Measurements from ENCODE around the gene SNAI3.

SNAI3 gene

GRCh38 chr16:88667461-88667860 is 18.8 kb downstream of the SNAI3 start:
- ChIA-PET POLR2A (no interaction called here), CTCF (no interaction called here)
- TF ChIP-seq ZNF169 (tag by site-specific recombination; IDR thresholded peaks at IDR 0.05): no peak
- TF ChIP-seq ZNF747 (tag by site-specific recombination; IDR thresholded peaks at IDR 0.05): no peak
- TF ChIP-seq ZBTB11 (tag by site-specific recombination; conservative IDR thresholded peaks at IDR 0.05; ENCODE audit: low read depth): no peak
- TF ChIP-seq ZNF112 (tag by site-specific recombination; IDR thresholded peaks at IDR 0.05): no peak
- TF ChIP-seq HOXA7 (CRISPR knock-in tag; IDR thresholded peaks at IDR 0.05; ENCODE audit: borderline replicate concordance): no peak
- no peak for TF ChIP-seq ZNF629 (tag by site-specific recombination; IDR thresholded peaks at IDR 0.05)
- no peak for TF ChIP-seq GLIS1 (tag by site-specific recombination; IDR thresholded peaks at IDR 0.05)
- no peak for TF ChIP-seq ZNF548 (tag by site-specific recombination; IDR thresholded peaks at IDR 0.05)

GRCh38 chr16:88665570-88665969 is 20.7 kb downstream of the SNAI3 start:
- peaks cover 0 to 2% of the 10 kb centered on the region in 2 experiments; a peak in 2 of 3 replicates for H3K36me3 ChIP-seq (ENCODE audit: control insufficient read depth in 2 of 2, insufficient read depth in 1 of 2, low read length in 2 of 2)
- no peak overlapping the region for H3K27ac ChIP-seq (ENCODE audit: extremely low read depth, low read depth, low read length)
- no peaks in the 10 kb centered on the region for H3K9me3 ChIP-seq (ENCODE audit: control insufficient read depth, insufficient read depth, low read depth, low read length)
- no peak overlapping the region for H3K4me3 ChIP-seq (ENCODE audit: low read depth, low read length)
- no peaks in the 10 kb centered on the region for H3K4me1 ChIP-seq (ENCODE audit: control insufficient read depth, insufficient read depth, low read length)
- CTCF ChIA-PET: interaction anchor here (0.7 to 4.1 kb wide), 5 partner anchors 11 to 77 kb away, joined by 3 to 12 read pairs (median 4); no protein-coding TSS in a partner anchor
- POLR2A ChIA-PET: interaction anchor here (0.6 kb wide), 1 partner anchor 14 kb away, joined by 5 read pairs; no protein-coding TSS in a partner anchor
- TF ChIP-seq ZNF792 (tag by site-specific recombination; IDR thresholded peaks at IDR 0.05) (no peak), ZNF121 (tag by site-specific recombination; IDR thresholded peaks at IDR 0.05) (peak; percentile 41; the same call in 1 of the 2 replicates), GLIS1 (tag by site-specific recombination; IDR thresholded peaks at IDR 0.05) (0 out of 2 replicates have a peak, but pooled peaks have one; percentile 16)

More at GRCh38 chr16:88667461-88667860, 18.8 kb downstream of the SNAI3 start:
- H3K9me3 ChIP-seq (ENCODE audit: control insufficient read depth, insufficient read depth, low read depth, low read length): no peaks in the 10 kb centered on the region
- no peak overlapping the region for H3K27ac ChIP-seq (ENCODE audit: extremely low read depth, low read depth, low read length)
- H3K4me1 ChIP-seq (ENCODE audit: control insufficient read depth, insufficient read depth, low read length): no peaks in the 10 kb centered on the region
- H3K36me3 ChIP-seq (ENCODE audit: control insufficient read depth in 2 of 2, insufficient read depth in 1 of 2, low read length in 2 of 2): peaks cover 0 to 2% of the 10 kb centered on the region in 2 experiments; a peak in 2 of 3 replicates
- no peak overlapping the region for H3K4me3 ChIP-seq (ENCODE audit: low read depth, low read length)

- no peak overlapping the region for H3K4me3 ChIP-seq (ENCODE audit: low read depth, low read length)
- peaks cover 0 to 2% of the 10 kb centered on the region in 2 experiments; a peak in 2 of 3 replicates for H3K36me3 ChIP-seq (ENCODE audit: control insufficient read depth in 2 of 2, insufficient read depth in 1 of 2, low read length in 2 of 2)
- H3K9me3 ChIP-seq (ENCODE audit: control insufficient read depth, insufficient read depth, low read depth, low read length): no peaks in the 10 kb centered on the region
- no peaks in the 10 kb centered on the region for H3K4me1 ChIP-seq (ENCODE audit: control insufficient read depth, insufficient read depth, low read length)
- CTCF ChIA-PET: interaction anchor here (0.7 to 4.1 kb wide), 6 partner anchors 11 to 184 kb away, joined by 3 to 12 read pairs (median 4); no protein-coding TSS in a partner anchor
- H3K27ac ChIP-seq (ENCODE audit: extremely low read depth, low read depth, low read length): no peak overlapping the region
- POLR2A ChIA-PET: no interaction called here
- no peak for TF ChIP-seq ZFP37 (tag by site-specific recombination; IDR thresholded peaks at IDR 0.05)
- TF ChIP-seq ZBTB17 (tag by site-specific recombination; IDR thresholded peaks at IDR 0.05): peak; percentile 54; the same call in 1 of the 2 replicates
These were observed 21.2 kb downstream of the SNAI3 start for GRCh38 chr16:88665148-88665547.

GRCh38 chr16:88662843-88663606 is 23.3 kb downstream of the SNAI3 start, which contains the start of gene MVD:
TSS of gene MVD (minus strand) at chr16:88663091. CDS start at chr16:88663080, 11 bp downstream.
- CTCF ChIA-PET: interaction anchor here (0.6 to 4.1 kb wide), 4 partner anchors 9 to 74 kb away, joined by 3 to 12 read pairs (median 6); no protein-coding TSS in a partner anchor
- Histone ChIP-seq H3K27ac (ENCODE audit: extremely low read depth, low read depth, low read length) (peak within 1 kb of the TSS; percentile 79), H3K36me3 (ENCODE audit: control insufficient read depth in 2 of 2, insufficient read depth in 1 of 2, low read length in 2 of 2) (peaks cover 0 to 2% of the 10 kb centered on the region in 2 experiments; a peak in 1 of 3 replicates), H3K9me3 (ENCODE audit: control insufficient read depth, insufficient read depth, low read depth, low read length) (no peaks in the 10 kb centered on the region), H3K4me1 (ENCODE audit: control insufficient read depth, insufficient read depth, low read length) (no peaks in the 10 kb centered on the region), H3K4me3 (ENCODE audit: low read depth, low read length) (peak within 1 kb of the TSS; percentile 96)
- POLR2A ChIA-PET: interaction anchor here (0.6 to 1.3 kb wide), 11 partner anchors 10 to 194 kb away, joined by 3 to 7 read pairs (median 3); partner anchors contain the start of genes CTU2, RNF166, TRAPPC2L and ZC3H18
- TF ChIP-seq ZBTB26 (tag by site-specific recombination; optimal IDR thresholded peaks at IDR 0.05) (peak; percentile 90), ZNF521 (tag by site-specific recombination; IDR thresholded peaks at IDR 0.05) (no peak), ZEB2 (tag by site-specific recombination; IDR thresholded peaks at IDR 0.05) (no peak), ZNF624 (tag by site-specific recombination; IDR thresholded peaks at IDR 0.05) (no peak), ZNF518A (tag by site-specific recombination; conservative IDR thresholded peaks at IDR 0.05; ENCODE audit: low read depth) (no peak)
